ENCODE results near the gene GPC2.
"Not testable (repeated sequence)": the region's sequence is repeated elsewhere in the genome, so short reads cannot be mapped to it uniquely, and the experiment has no call there.

GPC2 gene

GRCh38 chr7:100148559-100149328 lies 28.4 kb downstream of the GPC2 start, which contains the start of gene LAMTOR4:
TSS of gene LAMTOR4 (plus strand) at chr7:100148918. CDS start at chr7:100148973, 55 bp downstream.
- TF ChIP-seq CTCF (IDR thresholded peaks at IDR 0.05), result no peak
- H3K4me2 ChIP-seq (ENCODE audit: low read length), result peak within 1 kb of the TSS; percentile 97
- H3K4me3 ChIP-seq (ENCODE audit: low read depth, low read length), result peak within 1 kb of the TSS; percentile 97
- H3K27me3 ChIP-seq (ENCODE audit: control insufficient read depth, insufficient read depth, low read length), result no peaks in the 10 kb centered on the region
- H3K9ac ChIP-seq, result peak within 1 kb of the TSS; percentile 75
- peaks cover 6% of the 10 kb centered on the region for H3K79me2 ChIP-seq
- H3K9me3 ChIP-seq (ENCODE audit: control insufficient read depth, low read length), result no peaks in the 10 kb centered on the region
- H3K27ac ChIP-seq, result peak within 1 kb of the TSS; percentile 83
- peak within 1 kb of the TSS; percentile 78 for H2AFZ ChIP-seq
- H3K4me1 ChIP-seq, result peaks cover 2% of the 10 kb centered on the region
- H3K36me3 ChIP-seq (ENCODE audit: control insufficient read depth, insufficient read depth, low read length), result no peaks in the 10 kb centered on the region

GRCh38 chr7:100148225-100148558 lies 29.0 kb downstream of the GPC2 start:
- H3K27ac ChIP-seq, result peak overlapping the region; percentile 83
- peak overlapping the region; percentile 69 for H3K4me2 ChIP-seq (ENCODE audit: low read length)
- peaks cover 2% of the 10 kb centered on the region for H3K4me1 ChIP-seq
- H3K9me3 ChIP-seq (ENCODE audit: control insufficient read depth, low read length), result no peaks in the 10 kb centered on the region
- H3K27me3 ChIP-seq (ENCODE audit: control insufficient read depth, insufficient read depth, low read length), result no peaks in the 10 kb centered on the region
- no peak overlapping the region for H3K9ac ChIP-seq
- no peaks in the 10 kb centered on the region for H3K36me3 ChIP-seq (ENCODE audit: control insufficient read depth, insufficient read depth, low read length)
- peak overlapping the region; percentile 97 for H3K4me3 ChIP-seq (ENCODE audit: low read depth, low read length)
- peak overlapping the region; percentile 78 for H2AFZ ChIP-seq
- peaks cover 6% of the 10 kb centered on the region for H3K79me2 ChIP-seq
- no peak for TF ChIP-seq CTCF (IDR thresholded peaks at IDR 0.05)

GRCh38 chr7:100147278-100147677 lies 29.9 kb downstream of the GPC2 start:
- TF ChIP-seq CTCF (IDR thresholded peaks at IDR 0.05), result no peak
- H3K4me2 ChIP-seq (ENCODE audit: low read length), result no peak overlapping the region
- peaks cover 2% of the 10 kb centered on the region for H3K4me1 ChIP-seq
- no peaks in the 10 kb centered on the region for H3K36me3 ChIP-seq (ENCODE audit: control insufficient read depth, insufficient read depth, low read length)
- H3K4me3 ChIP-seq (ENCODE audit: low read depth, low read length), result no peak overlapping the region
- no peak overlapping the region for H3K27ac ChIP-seq
- H3K27me3 ChIP-seq (ENCODE audit: control insufficient read depth, insufficient read depth, low read length), result no peaks in the 10 kb centered on the region
- peaks cover 6% of the 10 kb centered on the region for H3K79me2 ChIP-seq
- H2AFZ ChIP-seq, result no peak overlapping the region
- no peak overlapping the region for H3K9ac ChIP-seq
- no peaks in the 10 kb centered on the region for H3K9me3 ChIP-seq (ENCODE audit: control insufficient read depth, low read length)

- not testable (repeated sequence) for H3K79me2 ChIP-seq; H3K4me1 ChIP-seq; H3K27ac ChIP-seq; H2AFZ ChIP-seq; H3K9me3 ChIP-seq (ENCODE audit: control insufficient read depth, low read length); H3K27me3 ChIP-seq (ENCODE audit: control insufficient read depth, insufficient read depth, low read length); H3K36me3 ChIP-seq (ENCODE audit: control insufficient read depth, insufficient read depth, low read length); H3K4me2 ChIP-seq (ENCODE audit: low read length); H3K9ac ChIP-seq; H3K4me3 ChIP-seq (ENCODE audit: low read depth, low read length)
These were observed 30.8 kb downstream of the GPC2 start for GRCh38 chr7:100146350-100146749.

- Histone ChIP-seq H3K27ac (no peak overlapping the region), H3K9me3 (ENCODE audit: control insufficient read depth, low read length) (no peaks in the 10 kb centered on the region), H3K4me2 (ENCODE audit: low read length) (no peak overlapping the region), H3K36me3 (ENCODE audit: control insufficient read depth, insufficient read depth, low read length) (no peaks in the 10 kb centered on the region), H3K9ac (no peak overlapping the region), H3K79me2 (no peaks in the 10 kb centered on the region), H3K4me3 (ENCODE audit: low read depth, low read length) (no peak overlapping the region), H2AFZ (no peak overlapping the region), H3K4me1 (no peaks in the 10 kb centered on the region), H3K27me3 (ENCODE audit: control insufficient read depth, insufficient read depth, low read length) (no peaks in the 10 kb centered on the region)
- TF ChIP-seq CTCF (IDR thresholded peaks at IDR 0.05), result no peak
These were observed 34.7 kb downstream of the GPC2 start for GRCh38 chr7:100142461-100142860.
